Liver (tissue), 9 donors: Measurements from ENCODE around the gene GLRA3. TPM values are rescaled to one million over a fixed set of nuclear protein-coding genes. Genes with fewer than 3 reads are reported as not detected.

ENCODE experiments used
- DNase-seq: peaks from one replicate; pipeline ENCODE4 v3.0.0-alpha.2; 2017; ENCODE audit warnings: low spot score
- H3K27ac ChIP-seq, 2 donors: one replicate each; pipeline ENCODE4 v1.7.0; 2013; ENCODE audit warnings: inconsistent platforms in 2 of 2, low read length in 2 of 2, control low read depth in 1 of 2, low read depth in 1 of 2, mild to moderate bottlenecking in 1 of 2
- H3K27me3 ChIP-seq, 4 donors: one replicate each; pipeline versions ENCODE4 v1.6.1 to v1.7.0; 2013; ENCODE audit warnings: low read length in 3 of 4, inconsistent platforms in 1 of 4, mild to moderate bottlenecking in 1 of 4, moderate library complexity in 1 of 4; ENCODE audit not compliant: control insufficient read depth in 4 of 4, insufficient read depth in 4 of 4
- H3K36me3 ChIP-seq, 4 donors: one replicate each; pipeline versions ENCODE4 v1.6.1 to v1.7.0; 2013; ENCODE audit warnings: low read length in 3 of 4, mild to moderate bottlenecking in 3 of 4, low read depth in 1 of 4, moderate library complexity in 1 of 4; ENCODE audit not compliant: control insufficient read depth in 4 of 4, insufficient read depth in 3 of 4
- H3K4me1 ChIP-seq, 4 donors: one replicate each; pipeline versions ENCODE4 v1.6.1 to v1.7.0; 2013; ENCODE audit warnings: low read length in 3 of 4, mild to moderate bottlenecking in 3 of 4, moderate library complexity in 1 of 4; ENCODE audit not compliant: control insufficient read depth in 4 of 4, insufficient read depth in 4 of 4
- H3K4me3 ChIP-seq, 3 donors: one replicate each; pipeline versions ENCODE4 v1.6.1 to v1.7.0; 2013; ENCODE audit warnings: low read length in 3 of 3, control low read depth in 1 of 3, low read depth in 1 of 3, mild to moderate bottlenecking in 1 of 3
- H3K9ac ChIP-seq, 2 donors: one replicate each; pipeline ENCODE4 v1.7.0; 2013; ENCODE audit warnings: low read length in 2 of 2, mild to moderate bottlenecking in 2 of 2, moderate library complexity in 2 of 2, control low read depth in 1 of 2, low read depth in 1 of 2
- H3K9me3 ChIP-seq, 4 donors: one replicate each; pipeline versions ENCODE4 v1.6.1 to v1.7.0; 2013; ENCODE audit warnings: low read length in 3 of 4; ENCODE audit not compliant: control insufficient read depth in 4 of 4
- EGR1 ChIP-seq, 2 donors: IDR thresholded peaks; 2 replicates each; pipeline ENCODE4 v1.6.1; 2016 to 2018; ENCODE audit warnings: antibody characterized with exemption in 2 of 2, low read depth in 2 of 2
- FOXA1 ChIP-seq: IDR thresholded peaks from 2 replicates; pipeline ENCODE4 v1.6.1; 2016; ENCODE audit warnings: antibody characterized with exemption
- FOXA2 ChIP-seq: IDR thresholded peaks from 2 replicates; pipeline ENCODE4 v1.6.1; 2016; ENCODE audit warnings: antibody characterized with exemption
- GABPA ChIP-seq, 2 donors: IDR thresholded peaks in 1 of 2; conservative IDR thresholded peaks in 1 of 2; 2 replicates each; pipeline ENCODE4 v1.6.1; 2016; ENCODE audit warnings: antibody characterized with exemption in 2 of 2, mild to moderate bottlenecking in 1 of 2, moderate library complexity in 1 of 2
- HNF4A ChIP-seq, 2 donors: conservative IDR thresholded peaks; 2 replicates each; pipeline ENCODE4 v1.6.1; 2016; ENCODE audit warnings: antibody characterized with exemption in 2 of 2, mild to moderate bottlenecking in 2 of 2
- HNF4G ChIP-seq: IDR thresholded peaks from 2 replicates; pipeline ENCODE4 v1.6.1; 2016; ENCODE audit warnings: antibody characterized with exemption
- JUND ChIP-seq, 2 donors: IDR thresholded peaks; 2 replicates each; pipeline ENCODE4 v1.6.1; 2016; ENCODE audit warnings: antibody characterized with exemption in 2 of 2
- RAD21 ChIP-seq, 2 donors: IDR thresholded peaks; 2 replicates each; pipeline ENCODE4 v1.6.1; 2016; ENCODE audit warnings: antibody characterized with exemption in 2 of 2, mild to moderate bottlenecking in 2 of 2
- REST ChIP-seq: IDR thresholded peaks from 2 replicates; pipeline ENCODE4 v1.6.1; 2016; ENCODE audit warnings: antibody characterized with exemption, mild to moderate bottlenecking
- RXRA ChIP-seq, 2 donors: IDR thresholded peaks; 2 replicates each; pipeline ENCODE4 v1.6.1; 2017 to 2018; ENCODE audit warnings: antibody characterized with exemption in 2 of 2, mild to moderate bottlenecking in 1 of 2
- SP1 ChIP-seq: IDR thresholded peaks from 2 replicates; pipeline ENCODE4 v1.6.1; 2018; ENCODE audit warnings: antibody characterized with exemption, mild to moderate bottlenecking
- TAF1 ChIP-seq: conservative IDR thresholded peaks from 2 replicates; pipeline ENCODE4 v1.6.1; 2016; ENCODE audit warnings: antibody characterized with exemption, mild to moderate bottlenecking
- YY1 ChIP-seq: IDR thresholded peaks from 2 replicates; pipeline ENCODE4 v1.6.1; 2016; ENCODE audit warnings: antibody characterized with exemption, mild to moderate bottlenecking
- WGBS: extraction: QIAGEN DNeasy Blood & Tissue Kit; methylation state at CpG from one replicate; pipeline ENCODE4 v1.1.7; 2013; 5-methylcytosine and 5-hydroxymethylcytosine counted together
- polyA plus RNA-seq, 2 donors: library from polyadenylated mRNA; stranded (reverse) in 1 of 2; unstranded in 1 of 2; fragments of 200-250 nt in 1 of 2; fragments of >200 nt in 1 of 2; fragmentation: Nextera tagmentation in 1 of 2; extraction: Ambion mirVana in 1 of 2; gene quantifications; one replicate each; pipeline versions ENCODE4 v1.2.1 to v1.2.3, GENCODE V29; 2013 to 2015
- total RNA-seq, 2 donors: library from RNA; depleted of rRNA; stranded (reverse); fragments of >200 nt; gene quantifications; one replicate each; pipeline ENCODE4 v1.2.3, GENCODE V29; 2014
- TF ChIP-seq, protein P1 (sequence below): IDR thresholded peaks from 2 replicates; pipeline ENCODE4 v1.6.1; 2016; ENCODE audit warnings: antibody characterized with exemption
- TF ChIP-seq, protein P2 (sequence below): IDR thresholded peaks from 2 replicates; pipeline ENCODE4 v1.6.1; 2016; ENCODE audit warnings: antibody characterized with exemption
- TF ChIP-seq, protein P3 (sequence below): IDR thresholded peaks from 2 replicates; pipeline ENCODE4 v1.6.1; 2016; ENCODE audit warnings: antibody characterized with exemption
- TF ChIP-seq, protein P4 (sequence below): fragments of 150-350 bp; IDR thresholded peaks from 2 replicates; pipeline ENCODE4 v1.5.1; 2017; ENCODE audit warnings: improper control_type of control experiment, low read depth, low read length; ENCODE audit not compliant: missing input control
- donor health status: healthy.
- donor health status: healthy.
- donor health status: healthy.
- donor health status: healthy.
- donor health status: healthy.

The GLRA3 gene
- total and polyA plus RNA-seq, 4 donors = not detected

DNA sequence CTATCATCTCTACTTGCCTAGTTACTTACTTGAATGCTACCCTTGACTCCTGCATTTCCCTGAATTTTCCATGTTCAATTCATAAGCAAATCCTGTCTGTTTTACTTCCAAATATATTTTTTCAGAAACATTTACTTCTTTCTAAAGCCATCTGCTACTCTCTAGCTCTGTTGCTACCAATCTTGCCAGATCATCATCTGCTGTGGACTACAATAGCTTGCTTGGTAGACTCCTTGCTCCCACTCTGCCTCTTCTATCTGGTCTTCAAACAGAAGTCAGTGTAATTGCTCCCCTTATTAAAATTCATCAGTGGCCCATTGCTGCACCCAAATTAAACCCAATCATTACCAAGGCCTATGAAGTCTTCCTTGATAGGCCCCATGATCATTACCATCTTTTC, 155.2 kb downstream of the GLRA3 start (continued):
- TF ChIP-seq, protein P1, sequence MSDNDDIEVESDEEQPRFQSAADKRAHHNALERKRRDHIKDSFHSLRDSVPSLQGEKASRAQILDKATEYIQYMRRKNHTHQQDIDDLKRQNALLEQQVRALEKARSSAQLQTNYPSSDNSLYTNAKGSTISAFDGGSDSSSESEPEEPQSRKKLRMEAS = no peak
- TF ChIP-seq RAD21 (IDR thresholded peaks at IDR 0.05) = no peak
- no peak for TF ChIP-seq JUND (IDR thresholded peaks at IDR 0.05)
- TF ChIP-seq HNF4A (conservative IDR thresholded peaks at IDR 0.05) = no peak

DNA sequence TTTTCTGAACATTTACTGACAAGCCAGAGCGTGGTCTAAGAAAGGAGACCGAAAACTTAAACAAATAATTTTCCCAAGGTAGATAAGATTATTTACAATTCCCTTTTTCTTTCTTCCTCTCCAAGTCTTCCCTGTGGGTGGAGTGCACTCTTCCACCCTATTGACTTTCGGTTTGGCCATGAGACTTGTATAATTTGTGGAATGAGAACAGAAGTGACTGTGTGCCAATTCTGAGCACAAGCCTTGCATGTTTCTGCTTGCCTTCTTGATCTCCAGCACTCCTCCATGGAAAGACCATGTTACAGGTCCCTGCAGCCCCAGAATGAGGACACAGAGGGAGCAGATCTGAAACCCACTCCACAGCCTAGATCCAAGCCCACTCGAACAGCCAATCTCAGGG, 156.8 kb downstream of the GLRA3 start:
- Histone ChIP-seq H3K4me1 (no peaks in the 10 kb centered on the region), H3K27ac (no peak overlapping the region), H3K27me3 (peaks cover 0 to 2% (median 0%) of the 10 kb centered on the region in 4 donors), H3K9me3 (no peaks in the 10 kb centered on the region), H3K9ac (no peak overlapping the region), H3K36me3 (no peaks in the 10 kb centered on the region), H3K4me3 (no peak overlapping the region)
- TF ChIP-seq SP1 = no peak
- no peak for TF ChIP-seq REST
- no peak for TF ChIP-seq JUND (IDR thresholded peaks at IDR 0.05)
- TF ChIP-seq, protein P1 = no peak
- TF ChIP-seq HNF4G = no peak
- no peak for TF ChIP-seq GABPA (IDR thresholded peaks at IDR 0.05 in 1 of 2, conservative IDR thresholded peaks at IDR 0.05 in 1 of 2)
- TF ChIP-seq, protein P2, sequence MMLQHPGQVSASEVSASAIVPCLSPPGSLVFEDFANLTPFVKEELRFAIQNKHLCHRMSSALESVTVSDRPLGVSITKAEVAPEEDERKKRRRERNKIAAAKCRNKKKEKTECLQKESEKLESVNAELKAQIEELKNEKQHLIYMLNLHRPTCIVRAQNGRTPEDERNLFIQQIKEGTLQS = no peak
- TF ChIP-seq, protein P3, sequence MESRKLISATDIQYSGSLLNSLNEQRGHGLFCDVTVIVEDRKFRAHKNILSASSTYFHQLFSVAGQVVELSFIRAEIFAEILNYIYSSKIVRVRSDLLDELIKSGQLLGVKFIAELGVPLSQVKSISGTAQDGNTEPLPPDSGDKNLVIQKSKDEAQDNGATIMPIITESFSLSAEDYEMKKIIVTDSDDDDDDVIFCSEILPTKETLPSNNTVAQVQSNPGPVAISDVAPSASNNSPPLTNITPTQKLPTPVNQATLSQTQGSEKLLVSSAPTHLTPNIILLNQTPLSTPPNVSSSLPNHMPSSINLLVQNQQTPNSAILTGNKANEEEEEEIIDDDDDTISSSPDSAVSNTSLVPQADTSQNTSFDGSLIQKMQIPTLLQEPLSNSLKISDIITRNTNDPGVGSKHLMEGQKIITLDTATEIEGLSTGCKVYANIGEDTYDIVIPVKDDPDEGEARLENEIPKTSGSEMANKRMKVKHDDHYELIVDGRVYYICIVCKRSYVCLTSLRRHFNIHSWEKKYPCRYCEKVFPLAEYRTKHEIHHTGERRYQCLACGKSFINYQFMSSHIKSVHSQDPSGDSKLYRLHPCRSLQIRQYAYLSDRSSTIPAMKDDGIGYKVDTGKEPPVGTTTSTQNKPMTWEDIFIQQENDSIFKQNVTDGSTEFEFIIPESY = no peak
- no peak for TF ChIP-seq FOXA1
- TF ChIP-seq TAF1 = no peak
- TF ChIP-seq, protein P4, sequence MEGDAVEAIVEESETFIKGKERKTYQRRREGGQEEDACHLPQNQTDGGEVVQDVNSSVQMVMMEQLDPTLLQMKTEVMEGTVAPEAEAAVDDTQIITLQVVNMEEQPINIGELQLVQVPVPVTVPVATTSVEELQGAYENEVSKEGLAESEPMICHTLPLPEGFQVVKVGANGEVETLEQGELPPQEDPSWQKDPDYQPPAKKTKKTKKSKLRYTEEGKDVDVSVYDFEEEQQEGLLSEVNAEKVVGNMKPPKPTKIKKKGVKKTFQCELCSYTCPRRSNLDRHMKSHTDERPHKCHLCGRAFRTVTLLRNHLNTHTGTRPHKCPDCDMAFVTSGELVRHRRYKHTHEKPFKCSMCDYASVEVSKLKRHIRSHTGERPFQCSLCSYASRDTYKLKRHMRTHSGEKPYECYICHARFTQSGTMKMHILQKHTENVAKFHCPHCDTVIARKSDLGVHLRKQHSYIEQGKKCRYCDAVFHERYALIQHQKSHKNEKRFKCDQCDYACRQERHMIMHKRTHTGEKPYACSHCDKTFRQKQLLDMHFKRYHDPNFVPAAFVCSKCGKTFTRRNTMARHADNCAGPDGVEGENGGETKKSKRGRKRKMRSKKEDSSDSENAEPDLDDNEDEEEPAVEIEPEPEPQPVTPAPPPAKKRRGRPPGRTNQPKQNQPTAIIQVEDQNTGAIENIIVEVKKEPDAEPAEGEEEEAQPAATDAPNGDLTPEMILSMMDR = no peak
- no peak for TF ChIP-seq RAD21 (IDR thresholded peaks at IDR 0.05)
- no peak for TF ChIP-seq RXRA (IDR thresholded peaks at IDR 0.05)
- TF ChIP-seq EGR1 (IDR thresholded peaks at IDR 0.05; ENCODE audit: low read depth in 2 of 2) = no peak
- TF ChIP-seq FOXA2 = no peak
- TF ChIP-seq YY1 = no peak
- no peak for DNase-seq
- WGBS = 52% methylated on average over 4 of the region's 4 CpGs
